Kidney capillary endothelial cell (primary cell): ENCODE measurements around the gene MAP2K5.

ENCODE experiments used
- DNase-seq: peaks from one replicate; pipeline ENCODE4 v3.0.0-alpha.2; 2018; ENCODE audit warnings: low spot score

MAP2K5 gene

DNA sequence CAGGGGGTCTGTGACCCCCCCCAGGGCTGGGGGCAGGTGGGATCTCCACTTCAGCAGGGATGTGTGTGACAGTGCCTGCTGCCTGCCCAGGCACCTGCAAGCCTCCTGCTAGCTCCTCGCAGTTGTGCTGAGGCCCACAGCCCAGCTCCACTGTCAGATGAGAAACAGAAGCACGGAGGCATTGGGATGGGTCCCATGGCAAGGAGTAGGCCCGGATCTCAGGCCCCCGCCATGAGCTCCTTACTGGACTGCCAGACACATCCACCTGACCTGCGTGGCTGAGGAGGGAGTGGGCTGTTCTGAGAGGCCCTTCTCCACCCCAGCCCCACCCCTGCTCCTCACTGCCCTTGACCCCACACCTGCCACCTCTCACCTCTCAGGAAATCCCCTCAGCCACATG lies 264.6 kb downstream of the MAP2K5 start:
- DNase-seq: no peak

DNA sequence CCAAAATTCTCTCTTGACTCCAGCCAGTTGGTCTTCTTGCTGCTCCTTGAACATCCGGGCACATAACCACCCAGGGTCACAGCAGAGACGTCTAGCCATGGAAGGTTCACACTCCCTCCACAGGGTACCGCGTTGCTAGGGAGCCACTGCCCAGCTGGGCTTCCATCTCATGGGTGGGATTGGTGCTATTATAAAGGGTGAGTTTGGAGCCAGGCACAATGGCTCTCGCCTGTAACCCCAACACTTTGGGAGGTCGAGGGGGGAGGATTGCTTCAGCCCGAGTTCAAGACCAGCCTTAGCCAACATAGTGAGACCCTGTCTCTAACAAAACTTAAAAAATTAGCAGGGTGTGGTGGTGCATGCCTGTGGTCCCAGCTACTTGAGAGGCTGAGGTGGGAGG lies 265.3 kb downstream of the MAP2K5 start:
- no peak for DNase-seq

DNA sequence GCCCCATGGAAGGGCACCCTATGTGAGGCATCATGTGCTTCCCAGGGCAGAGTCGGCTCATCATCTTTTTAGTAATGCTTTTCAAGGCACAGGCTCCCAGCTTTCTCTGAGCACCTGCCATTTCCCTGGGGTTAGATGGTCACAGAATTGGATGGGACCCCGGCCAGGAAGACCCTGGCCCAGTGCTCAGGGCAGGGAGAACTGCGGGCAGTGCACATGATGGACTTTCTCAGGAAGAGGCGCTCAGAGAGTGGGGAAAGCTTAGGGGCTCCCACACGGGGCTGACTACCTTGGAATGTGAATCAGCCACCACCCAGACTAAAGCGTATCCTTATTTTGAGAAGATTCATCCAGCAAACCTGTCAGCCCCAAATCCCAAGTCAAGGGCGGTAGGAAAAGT lies 266.3 kb downstream of the MAP2K5 start:
- no peak for DNase-seq

DNA sequence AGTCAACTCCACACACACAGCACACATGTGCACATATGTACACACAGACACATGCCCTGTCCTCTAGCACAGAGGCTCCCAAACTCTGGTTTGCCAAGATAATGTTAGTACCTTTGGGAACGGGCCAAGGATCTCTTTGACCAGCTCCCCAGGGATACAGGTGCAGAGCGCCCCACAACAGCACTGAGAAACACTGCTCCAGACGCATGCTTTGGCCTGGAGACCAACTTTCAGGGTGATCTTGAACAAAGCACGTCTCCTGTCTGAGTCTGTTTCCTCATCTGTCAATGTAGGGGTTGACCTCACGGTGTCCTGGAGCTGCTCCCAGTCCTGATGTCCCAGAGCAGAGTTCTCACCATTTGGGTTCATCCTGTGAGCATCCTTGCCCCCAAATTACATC lies 266.9 kb downstream of the MAP2K5 start:
- DNase-seq: no peak

DNA sequence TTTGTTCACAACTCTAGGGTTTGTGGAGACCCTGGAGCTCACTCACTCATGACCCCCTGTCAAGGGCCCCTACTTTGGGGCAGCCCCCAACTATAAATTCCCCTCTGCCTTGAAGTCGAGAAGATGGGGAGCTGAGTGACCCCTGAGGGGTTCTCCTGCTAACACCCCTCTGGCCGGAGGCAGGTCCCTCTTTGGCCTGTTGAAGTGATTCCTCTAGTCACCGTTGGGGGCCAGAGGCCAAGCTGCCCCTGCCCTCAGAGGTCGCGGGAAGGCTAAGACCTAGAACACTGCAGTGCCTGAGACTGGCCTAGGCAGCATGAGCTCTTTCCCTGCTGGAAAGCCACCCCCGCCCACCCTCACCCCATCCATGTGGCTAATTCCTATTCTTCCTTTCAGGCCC lies 267.4 kb downstream of the MAP2K5 start:
- no peak for DNase-seq

DNA sequence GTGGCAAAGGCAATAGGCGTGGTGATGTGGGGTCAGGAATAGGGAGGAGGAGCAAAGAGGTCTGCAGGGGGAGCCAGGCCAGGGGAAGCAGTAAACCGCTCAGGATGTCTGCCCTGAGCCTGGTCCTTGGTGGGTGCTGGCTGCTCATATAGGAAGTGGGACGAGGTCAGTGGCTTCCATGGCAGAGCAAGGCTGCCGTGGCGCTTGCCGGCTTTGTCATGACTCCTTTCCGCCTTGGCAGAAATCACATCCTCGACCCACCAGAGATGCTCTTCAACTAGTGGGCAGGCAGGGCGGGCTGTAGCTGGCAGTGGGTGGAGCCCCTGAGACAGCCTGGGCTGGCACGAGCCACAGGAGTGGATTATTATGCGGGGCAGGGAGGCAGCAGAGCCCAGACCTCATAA lies 269.7 kb downstream of the MAP2K5 start:
- no peak for DNase-seq

DNA sequence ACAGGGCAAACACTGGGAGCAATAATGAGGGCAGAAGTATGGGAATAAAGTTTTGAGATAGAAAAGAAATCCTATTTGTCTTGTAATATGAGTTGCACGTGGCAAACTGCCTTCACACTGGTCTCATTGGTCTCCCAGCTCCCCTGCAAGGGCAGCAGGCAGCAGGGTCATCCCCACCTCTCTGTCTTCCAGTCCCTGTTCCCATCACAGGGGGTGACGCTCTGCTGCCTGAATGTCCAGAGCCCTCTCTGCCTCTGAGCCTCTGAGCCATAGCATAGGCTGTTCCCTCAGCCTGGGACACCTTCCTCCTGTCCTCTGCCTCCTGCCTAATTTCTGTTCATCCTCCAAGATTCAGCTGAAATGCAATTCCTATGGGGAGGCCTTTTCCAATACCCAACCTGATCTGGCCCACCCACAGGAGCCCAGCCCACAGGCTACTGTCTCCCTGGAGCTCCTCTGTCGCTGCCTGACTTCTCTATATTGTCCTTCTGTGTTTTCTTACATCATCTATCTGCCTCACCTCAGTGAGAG lies 270.7 kb downstream of the MAP2K5 start:
- no peak for DNase-seq

DNA sequence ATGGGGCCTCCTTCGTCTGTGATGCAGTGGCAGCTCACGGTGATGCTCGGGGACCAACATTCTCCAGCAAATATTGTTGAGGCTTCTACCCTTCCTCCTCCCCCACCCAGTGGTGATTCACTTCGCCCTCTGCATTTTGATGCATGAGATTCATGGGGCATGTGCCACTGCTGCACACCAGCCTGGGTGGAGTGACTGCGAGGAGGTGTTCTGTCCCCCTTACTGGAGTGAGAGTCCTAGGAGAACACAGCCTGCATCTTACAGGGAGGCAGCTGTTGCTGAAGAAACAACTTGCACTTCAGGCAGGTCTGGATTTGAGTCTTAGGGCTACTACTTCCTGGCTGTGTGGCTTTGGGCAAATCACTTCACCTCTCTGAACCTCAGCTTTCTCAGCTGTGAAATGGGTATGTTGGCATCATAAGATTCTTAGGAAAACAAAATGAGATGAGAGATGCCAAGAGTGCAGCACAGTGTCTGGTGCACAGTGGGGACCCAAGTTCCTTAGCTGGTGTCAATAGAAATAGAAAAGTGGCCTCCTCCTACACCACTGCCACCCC lies 272.6 kb downstream of the MAP2K5 start:
- DNase-seq: no peak

DNA sequence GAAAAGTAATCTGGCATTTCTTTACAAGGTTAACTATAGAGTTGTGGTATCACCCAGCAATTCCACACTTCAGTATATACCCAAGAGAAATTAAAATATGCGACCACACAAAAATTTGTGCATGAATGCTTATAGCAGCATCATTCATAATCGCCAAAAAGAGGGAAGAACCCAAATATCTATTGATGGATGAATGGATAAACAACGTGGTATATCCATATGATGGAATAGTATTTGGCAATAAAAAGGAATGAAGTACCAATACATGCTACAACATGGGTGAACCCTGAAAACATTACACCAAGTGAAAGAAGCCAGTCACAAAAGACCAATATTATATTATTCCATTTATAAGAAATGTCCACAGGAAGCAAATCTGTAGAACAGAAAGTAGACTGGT lies 274.2 kb downstream of the MAP2K5 start:
- DNase-seq: no peak

DNA sequence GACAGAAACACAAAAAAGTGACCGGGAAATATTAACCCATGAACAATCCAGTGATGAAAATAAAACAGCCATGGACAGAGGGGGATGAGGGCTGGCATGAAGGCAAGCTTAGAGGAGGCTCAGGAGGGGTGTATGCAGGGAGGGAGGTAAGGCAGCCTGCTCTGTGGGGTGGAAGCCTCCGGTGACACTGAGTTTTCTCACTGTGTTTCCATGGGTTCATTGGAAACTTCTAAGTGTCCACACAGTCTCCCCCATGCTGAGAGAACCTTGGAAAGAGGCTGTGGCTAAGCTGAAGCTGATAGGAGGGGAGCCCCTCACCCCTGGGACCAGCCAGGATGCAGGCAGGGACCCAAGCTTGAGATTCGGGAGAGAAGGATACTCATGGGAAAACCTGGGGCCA lies 276.0 kb downstream of the MAP2K5 start:
- no peak for DNase-seq

DNA sequence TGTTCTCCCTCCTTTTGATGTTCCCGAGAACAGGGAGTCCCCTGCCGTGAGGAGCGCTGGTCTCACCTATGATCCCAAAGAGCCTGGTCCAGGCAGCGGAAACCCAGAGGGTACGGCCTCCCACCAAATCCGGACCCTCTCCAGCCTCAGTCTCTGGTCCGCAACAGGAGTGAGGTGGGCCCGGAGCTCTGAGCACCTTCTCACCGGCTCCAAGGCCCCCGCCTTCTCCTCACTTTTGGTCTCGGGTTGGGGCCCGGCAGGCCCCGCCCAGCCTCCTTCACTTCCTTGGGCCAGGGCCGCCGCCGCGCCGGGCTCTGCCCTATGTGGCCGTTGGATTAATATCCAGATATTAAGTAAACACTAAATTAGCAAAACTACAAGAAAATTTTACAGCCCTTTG lies 277.1 kb downstream of the MAP2K5 start:
- DNase-seq: no peak

DNA sequence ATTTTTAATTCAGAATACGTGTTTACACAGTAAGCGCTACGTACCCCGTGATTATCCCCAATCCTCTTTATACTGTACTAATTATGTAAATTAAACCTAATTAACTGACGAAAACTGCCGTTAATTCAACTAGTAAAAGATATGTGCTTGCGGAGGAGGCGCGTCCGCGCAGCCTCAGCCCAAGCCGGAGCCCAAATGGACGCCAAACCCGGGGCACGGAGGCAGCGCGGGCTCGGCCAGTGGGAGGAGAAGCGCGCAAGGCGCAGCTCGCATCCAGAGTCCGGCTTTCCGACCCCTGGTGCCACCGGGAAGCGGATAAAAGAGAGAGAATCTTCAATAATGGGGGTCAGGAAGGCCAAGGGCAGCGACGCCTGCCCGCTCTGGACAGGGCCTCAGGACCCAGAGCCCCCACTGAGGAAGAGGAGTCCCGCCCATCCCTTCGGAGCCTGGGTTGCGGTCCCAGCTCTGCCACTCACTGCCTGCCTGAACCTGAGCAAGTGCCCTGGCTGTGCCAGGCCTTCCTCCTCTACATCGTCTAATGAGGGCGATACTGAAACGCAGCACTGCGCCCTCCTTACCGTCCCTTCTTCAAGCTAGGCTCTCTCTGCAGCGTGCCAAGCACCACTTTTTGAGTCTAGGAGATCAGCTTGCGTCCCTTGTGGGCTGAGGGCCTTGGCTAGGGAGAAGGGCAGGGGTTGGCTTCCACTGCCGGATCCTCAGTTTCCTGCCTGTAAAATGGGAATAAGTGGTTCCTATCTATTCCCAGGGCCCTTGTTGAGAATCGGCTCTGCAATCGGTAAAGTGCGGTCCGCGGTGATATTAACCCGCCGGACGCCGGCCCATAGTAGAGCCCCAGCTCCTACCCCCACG lies 277.9 kb downstream of the MAP2K5 start:
- DNase-seq: no peak

DNA sequence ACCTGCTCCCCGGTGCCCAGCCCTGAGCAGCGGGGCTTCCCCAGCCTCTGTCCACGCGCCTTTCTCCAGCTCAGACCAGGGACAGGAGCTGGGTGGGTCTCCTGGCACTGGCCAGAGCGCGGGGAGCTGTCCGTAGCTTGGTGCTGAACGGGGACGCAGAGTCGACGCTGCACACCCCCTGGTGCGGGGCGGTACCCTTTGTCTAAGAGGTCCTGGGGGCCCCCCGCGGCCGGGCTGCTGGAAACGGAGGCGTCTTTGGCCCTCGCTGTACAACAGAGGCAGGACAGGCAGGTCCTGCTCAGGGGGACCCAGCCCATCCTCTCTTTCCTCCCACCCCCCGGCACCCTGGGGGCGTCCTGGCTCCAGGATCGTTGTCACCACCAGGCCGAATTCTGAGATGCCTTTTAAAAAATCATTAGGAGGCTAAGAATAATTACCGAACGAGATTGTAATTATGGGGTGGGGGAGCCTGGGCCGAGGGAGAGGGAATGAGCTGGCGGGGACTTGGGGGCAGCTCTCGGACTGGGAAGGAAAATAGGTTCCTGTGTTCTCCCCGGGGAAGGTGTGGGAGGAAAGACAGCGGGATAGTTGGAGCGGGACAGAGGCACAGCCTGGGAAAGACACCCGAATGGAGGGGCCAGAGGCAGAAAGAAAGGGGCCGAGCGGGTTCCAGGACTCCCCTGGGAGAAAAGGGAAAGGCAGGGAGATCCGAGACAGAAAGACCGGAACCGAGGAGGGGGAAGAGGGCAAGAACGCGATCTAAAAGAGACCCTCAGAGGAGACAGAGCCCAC lies 278.7 kb downstream of the MAP2K5 start:
- DNase-seq: no peak

DNA sequence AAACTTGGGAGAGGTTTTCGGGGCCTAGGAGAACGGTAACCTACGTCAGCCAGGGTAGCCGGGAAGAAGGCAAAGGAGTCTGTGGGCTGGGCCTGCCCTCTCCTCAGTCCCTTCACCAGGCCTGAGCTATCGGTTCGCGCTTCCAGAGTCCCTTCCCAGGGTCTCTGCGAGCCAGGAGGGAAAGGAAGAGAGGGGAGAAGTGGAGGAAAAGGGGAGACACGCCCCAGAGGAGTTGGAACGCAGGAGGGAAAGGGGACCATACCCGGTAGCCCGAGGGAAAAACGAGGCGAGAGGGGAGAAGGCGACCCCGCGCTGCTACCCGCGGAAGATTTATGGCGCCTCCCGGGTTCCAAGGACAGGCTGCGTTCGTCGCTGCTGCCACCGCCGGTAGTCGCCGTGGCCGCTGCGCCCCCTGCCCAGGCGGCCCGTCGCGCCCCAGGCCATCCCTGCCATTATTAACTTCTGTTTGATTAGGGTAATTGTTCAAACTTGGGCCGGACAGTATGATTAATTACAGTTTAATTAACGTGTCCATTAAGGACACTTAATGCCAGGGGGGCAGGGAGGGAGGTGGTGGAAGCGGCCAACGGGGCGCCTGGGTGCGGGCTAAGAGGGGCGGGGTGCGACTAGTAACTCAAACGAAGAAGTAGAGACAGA lies 279.4 kb downstream of the MAP2K5 start:
- no peak for DNase-seq

DNA sequence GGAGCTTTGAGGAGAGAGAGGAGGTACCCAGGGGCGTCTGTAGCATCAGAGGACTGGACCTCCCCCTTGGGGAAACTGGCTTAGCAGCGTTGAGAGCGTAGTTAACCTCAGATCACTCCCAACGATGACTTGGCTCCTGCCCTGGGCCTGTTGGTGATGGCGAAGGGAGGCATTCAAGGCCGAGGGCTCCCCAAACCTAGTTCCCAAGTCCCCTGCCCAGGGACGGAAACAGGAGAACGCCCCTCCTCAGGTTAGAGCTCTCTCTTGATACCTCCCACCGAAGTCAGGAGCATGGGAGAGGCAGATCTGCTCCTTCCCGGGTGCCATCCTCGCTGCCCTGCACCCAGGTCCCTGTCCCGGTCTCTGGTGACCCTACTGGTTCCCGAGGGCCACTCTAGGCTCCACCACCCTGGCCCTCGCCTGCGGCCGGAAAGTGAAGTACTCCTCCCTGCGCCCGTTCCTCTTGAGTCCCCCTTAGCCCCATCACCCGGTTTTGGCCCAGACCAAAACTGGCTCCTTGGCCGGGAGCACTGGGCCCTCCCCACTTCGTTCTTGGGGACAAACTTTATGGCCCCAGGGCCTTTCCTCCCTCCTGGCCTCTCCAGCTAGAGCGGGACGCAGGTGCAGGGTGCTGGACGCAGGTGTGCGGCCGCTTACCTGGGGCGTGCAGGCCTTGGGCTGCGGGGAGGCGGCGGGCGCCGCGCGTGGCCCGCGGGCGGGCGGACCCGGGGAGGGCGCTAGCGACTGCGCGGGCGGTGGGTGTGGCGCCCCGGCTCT lies 280.2 kb downstream of the MAP2K5 start:
- DNase-seq: no peak

DNA sequence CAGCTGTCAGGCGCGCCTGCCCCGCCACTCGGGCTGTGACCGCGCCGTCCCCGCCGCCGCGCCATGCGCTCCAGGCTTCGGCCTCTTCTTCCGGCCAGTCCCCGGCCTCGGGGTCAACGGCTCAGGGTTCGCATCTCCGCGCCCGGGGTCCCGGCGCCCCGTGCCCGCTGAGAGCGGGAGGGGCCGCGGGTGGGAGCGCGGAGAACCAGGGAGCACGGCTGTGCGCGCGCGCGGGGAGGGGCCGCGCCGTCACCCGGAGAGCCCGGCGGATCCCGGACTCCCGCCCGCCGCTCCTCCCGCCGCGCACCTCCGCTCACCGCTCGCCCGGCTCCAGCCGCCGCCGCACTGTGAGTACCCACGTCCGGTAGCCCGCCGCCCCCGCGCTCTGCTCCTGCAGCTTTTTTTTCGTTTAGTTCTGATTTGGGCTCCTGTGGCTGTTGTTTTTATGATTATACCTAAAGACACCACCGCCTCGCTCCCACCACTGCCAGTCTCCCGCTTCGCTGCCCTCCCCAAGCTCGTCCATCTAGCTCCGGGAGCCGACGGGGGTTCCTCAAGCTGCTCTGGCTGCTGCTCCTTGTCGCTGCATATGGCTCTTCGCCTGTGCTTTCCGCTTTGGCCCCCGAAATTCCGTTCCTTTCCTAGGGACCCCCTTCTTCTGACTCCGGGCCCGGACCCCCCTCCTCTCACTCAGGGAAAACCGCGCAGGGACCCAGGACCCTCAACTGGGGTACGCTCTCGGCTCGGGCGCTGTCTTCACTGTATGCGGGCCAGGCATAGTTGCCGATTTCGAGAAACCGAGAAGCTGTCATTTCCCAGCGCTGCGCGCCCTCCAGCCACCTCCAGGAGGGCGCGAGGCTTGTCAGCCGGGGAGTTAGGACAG lies 281.1 kb downstream of the MAP2K5 start:
- DNase-seq: no peak

DNA sequence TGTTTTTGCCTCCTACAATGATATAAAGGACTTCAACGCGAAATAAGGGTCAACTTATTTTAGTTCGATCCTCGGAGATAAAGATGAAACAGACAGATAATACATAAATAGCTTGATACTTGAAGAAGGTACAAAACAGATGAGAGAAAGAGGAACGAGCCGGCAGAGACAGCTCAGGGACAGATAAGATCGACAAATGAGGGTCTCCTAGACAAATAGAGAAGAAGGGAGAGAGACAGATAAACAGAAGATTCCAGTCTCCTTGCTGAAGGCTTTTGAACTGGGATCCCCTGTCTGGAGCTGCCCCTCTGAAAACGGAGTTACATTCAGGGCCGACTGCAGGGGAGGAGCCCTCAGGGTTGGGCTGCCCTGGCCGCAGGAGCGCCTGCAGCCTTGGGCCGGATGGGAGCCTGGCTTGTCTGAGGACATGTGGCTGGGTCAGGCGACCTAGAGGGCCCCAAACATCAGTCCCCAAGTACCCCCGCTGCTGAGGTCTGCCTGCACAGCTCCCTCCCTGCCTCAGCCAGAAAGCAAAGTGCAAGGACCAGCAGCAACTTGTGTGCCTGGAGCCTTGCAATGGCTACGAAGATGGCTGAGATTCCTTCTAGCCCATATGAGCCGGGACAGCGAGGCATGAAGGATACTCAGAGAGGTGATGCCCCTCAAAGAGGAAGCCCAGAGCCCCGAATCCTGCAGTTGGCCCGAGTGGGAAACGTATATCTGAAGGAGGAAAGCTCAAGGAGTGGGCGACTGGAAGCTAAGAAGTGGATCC lies 281.9 kb downstream of the MAP2K5 start:
- DNase-seq: no peak

DNA sequence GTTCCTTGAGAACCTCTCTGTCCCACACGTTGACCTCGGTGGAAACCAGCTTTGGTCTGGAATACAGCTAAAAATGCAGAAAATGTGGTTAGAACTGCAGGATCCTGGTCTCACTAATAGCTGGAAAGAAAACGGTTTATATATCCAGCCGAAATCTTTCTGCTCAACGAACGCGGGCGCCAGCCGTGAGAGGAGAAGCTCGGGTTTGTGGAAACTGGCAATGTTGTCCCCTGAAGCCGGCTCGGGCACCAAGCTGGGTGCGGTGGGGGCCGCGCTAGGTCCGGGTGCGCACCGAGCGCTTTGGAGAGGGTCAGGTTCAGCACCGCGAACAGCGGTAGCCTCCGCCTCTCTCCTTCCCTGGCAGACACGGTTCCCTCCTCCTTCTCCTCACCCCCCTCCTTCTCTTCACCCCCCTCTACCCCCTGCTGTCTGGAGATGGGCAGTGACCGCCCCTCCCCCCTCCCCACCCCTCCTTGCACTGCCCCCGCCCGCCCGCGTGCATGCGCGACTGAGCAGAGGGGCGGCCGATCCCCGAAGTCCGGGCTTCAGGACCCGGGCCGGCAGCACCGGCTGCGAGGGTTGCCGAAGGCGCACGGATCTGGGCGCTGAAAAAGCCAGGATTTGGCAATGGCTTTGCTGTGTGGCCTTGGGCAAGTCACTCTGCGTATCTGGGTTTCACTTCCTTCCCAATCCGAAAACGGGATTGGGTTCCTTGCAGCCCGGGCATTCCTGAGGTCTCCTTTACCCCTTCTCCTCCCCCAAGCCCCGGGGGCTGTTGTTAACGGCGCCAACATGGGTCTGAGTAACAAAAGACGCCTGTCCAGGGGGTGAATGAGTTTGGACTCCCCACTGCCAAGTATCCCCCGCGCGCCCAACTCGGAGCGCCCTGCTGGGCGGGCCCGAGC lies 282.7 kb downstream of the MAP2K5 start, which contains the start of gene SKOR1:
TSS of gene SKOR1 (plus strand) at position 534 of the 905 bp plus-strand sequence. CDS start at position 628, 94 bp downstream.
- no peak for DNase-seq
